HCT116 (cell line): Measurements from ENCODE around the gene SNRPB. TPM values are rescaled to one million over a fixed set of nuclear protein-coding genes. Genes with fewer than 3 reads are reported as not detected.

Experiments used
- ATAC-seq: fragments of 200-7000 bp; cut with Tn5 transposase; 2 replicates; pipeline ENCODE4 v1.9.1; 2020; ENCODE audit warnings: mild to moderate bottlenecking, moderate library complexity
- BruUV-seq: library from RNA; stranded (reverse); fragments of 400-500 nt; replicated peaks from 2 replicates; lab custom pipeline; 2021; lab: Mats Ljungman, UMichigan
- CTCF ChIA-PET: fragments of 300-600 bp; sonication (Branson Sonifier 250); formaldehyde crosslinking; loops from one replicate; lab custom pipeline; 2021; ENCODE audit warnings: antibody characterized with exemption; lab: Charles Lee
- POLR2A ChIA-PET: fragments of 300-600, 350-600 bp; sonication (Branson Sonifier 250); formaldehyde crosslinking; loops from one replicate; lab custom pipeline; 2021; ENCODE audit warnings: antibody characterized with exemption; lab: Charles Lee
- RAD21 ChIA-PET, 2 experiments: fragments of 300-600 bp; sonication (Branson Sonifier 250); formaldehyde crosslinking; loops; one replicate each; lab custom pipeline; 2023; ENCODE audit warnings: low total read pairs in 2 of 2; ENCODE audit not compliant: uncharacterized antibody in 2 of 2, unreplicated experiment in 2 of 2, low non-redundant PET in 1 of 2; lab: Charles Lee
- DNase-seq: peaks from one replicate; pipeline ENCODE4 v3.0.0-alpha.2; 2010; ENCODE audit warnings: low read depth, low spot score
- H2AFZ ChIP-seq: fragments of 200-600 bp; shearing (Covaris generic), sonication (generic); 2 replicates; pipeline ENCODE4 v1.6.1; 2017; ENCODE audit warnings: low read depth, mixed run types, mixed read lengths, antibody characterized with exemption, low read length; ENCODE audit not compliant: poor library complexity, severe bottlenecking
- H3K27ac ChIP-seq: 2 replicates; pipeline ENCODE4 v1.5.1; 2012; ENCODE audit warnings: low read depth, low read length
- H3K27me3 ChIP-seq: fragments of 200-600 bp; sonication (generic); 2 replicates; pipeline ENCODE4 v1.6.1; 2016; ENCODE audit warnings: mixed run types, low read length, mixed read lengths; ENCODE audit not compliant: insufficient read depth
- H3K36me3 ChIP-seq, 2 experiments: fragments of 200-500 bp in 1 of 2; fragments of 200-600 bp in 1 of 2; sonication (Bioruptor generic) in 1 of 2; sonication (generic) in 1 of 2; 2 replicates each; pipeline versions ENCODE4 v1.5.1 to v1.6.1; 2014 to 2016; ENCODE audit warnings: low read length in 2 of 2, inconsistent platforms in 1 of 2, mixed read lengths in 1 of 2, mixed run types in 1 of 2; ENCODE audit not compliant: insufficient read depth in 2 of 2, control insufficient read depth in 1 of 2
- H3K4me1 ChIP-seq, 2 experiments: fragments of 200-600 bp in 1 of 2; sonication (generic) in 1 of 2; 2 replicates each; pipeline versions ENCODE4 v1.5.1 to v1.6.1; 2012 to 2017; ENCODE audit warnings: low read length in 2 of 2, inconsistent platforms in 1 of 2, mild to moderate bottlenecking in 1 of 2, mixed read lengths in 1 of 2, mixed run types in 1 of 2, moderate library complexity in 1 of 2; ENCODE audit not compliant: insufficient read depth in 2 of 2, control insufficient read depth in 1 of 2
- H3K4me2 ChIP-seq: fragments of 200-600 bp; sonication (generic); 2 replicates; pipeline ENCODE4 v1.6.1; 2017; ENCODE audit warnings: mixed run types, low read length, mixed read lengths
- H3K4me3 ChIP-seq, 2 experiments: fragments of 200-600 bp in 1 of 2; sonication (generic) in 1 of 2; replicated peaks in 1 of 2; 2 replicates each; pipeline ENCODE4 v1.5.1; 2011 to 2016; ENCODE audit warnings: low read length in 2 of 2, control low read depth in 1 of 2, low read depth in 1 of 2, mild to moderate bottlenecking in 1 of 2, mixed read lengths in 1 of 2, mixed run types in 1 of 2
- H3K79me2 ChIP-seq: fragments of 200-600 bp; sonication (generic); 2 replicates; pipeline ENCODE4 v1.6.1; 2017; ENCODE audit warnings: mild to moderate bottlenecking, mixed run types, low read length, moderate library complexity, mixed read lengths; ENCODE audit not compliant: insufficient read depth
- H3K9ac ChIP-seq: fragments of 200-600 bp; sonication (generic); 2 replicates; pipeline ENCODE4 v1.6.1; 2016; ENCODE audit warnings: low read length, mixed read lengths
- H3K9me2 ChIP-seq: fragments of 200-600 bp; sonication (generic), shearing (Covaris generic); 2 replicates; pipeline ENCODE4 v1.6.1; 2017; ENCODE audit warnings: mixed run types, mild to moderate bottlenecking, moderate library complexity; ENCODE audit not compliant: insufficient read depth
- H3K9me3 ChIP-seq, 2 experiments: fragments of 200-500 bp in 1 of 2; fragments of 200-600 bp in 1 of 2; sonication (Bioruptor generic) in 1 of 2; sonication (generic) in 1 of 2; 2 replicates each; pipeline ENCODE4 v1.6.1; 2014 to 2017; ENCODE audit warnings: low read length in 2 of 2, mixed read lengths in 2 of 2, inconsistent platforms in 1 of 2, low read depth in 1 of 2, mild to moderate bottlenecking in 1 of 2, mixed run types in 1 of 2, moderate library complexity in 1 of 2; ENCODE audit not compliant: control insufficient read depth in 1 of 2, insufficient read depth in 1 of 2
- H4K20me1 ChIP-seq: fragments of 200-600 bp; sonication (generic), shearing (Covaris generic); 2 replicates; pipeline ENCODE4 v1.6.1; 2017; ENCODE audit warnings: mixed run types, mild to moderate bottlenecking, moderate library complexity; ENCODE audit not compliant: insufficient read depth
- CBX3 ChIP-seq: IDR thresholded peaks from 2 replicates; pipeline ENCODE4 v1.6.1; 2012; ENCODE audit warnings: low read depth
- CEBPB ChIP-seq: IDR thresholded peaks from 2 replicates; pipeline ENCODE4 v1.6.1; 2012; ENCODE audit warnings: low read depth
- CTCF ChIP-seq, 3 experiments: fragments of 200-600 bp in 1 of 3; sonication (generic) in 1 of 3; IDR thresholded peaks in 2 of 3; conservative IDR thresholded peaks in 1 of 3; 2 replicates each; pipeline ENCODE4 v1.5.1; 2012 to 2017; ENCODE audit warnings: low read depth in 2 of 3, low read length in 2 of 3, antibody characterized with exemption in 1 of 3, borderline replicate concordance in 1 of 3, control low read depth in 1 of 3, mild to moderate bottlenecking in 1 of 3, mixed read lengths in 1 of 3, mixed run types in 1 of 3, moderate library complexity in 1 of 3; ENCODE audit not compliant: insufficient read depth in 1 of 3
- EGR1 ChIP-seq: IDR thresholded peaks from 2 replicates; pipeline ENCODE4 v1.6.1; 2012; ENCODE audit warnings: low read depth
- EZH2 ChIP-seq: fragments of 200-600 bp; sonication (generic); IDR thresholded peaks from 2 replicates; pipeline ENCODE4 v1.6.1; 2017; ENCODE audit warnings: antibody characterized with exemption, mixed run types
- EZH2phosphoT487 ChIP-seq: fragments of 200-600 bp; IDR thresholded peaks from 2 replicates; pipeline ENCODE4 v1.6.1; 2018; ENCODE audit warnings: antibody characterized with exemption, borderline replicate concordance
- FOSL1 ChIP-seq: IDR thresholded peaks from 2 replicates; pipeline ENCODE4 v1.6.1; 2012; ENCODE audit warnings: low read depth
- JUND ChIP-seq: IDR thresholded peaks from 2 replicates; pipeline ENCODE4 v1.6.1; 2012
- RAD21 ChIP-seq: IDR thresholded peaks from 2 replicates; pipeline ENCODE4 v1.6.1; 2012; ENCODE audit warnings: low read depth, mild to moderate bottlenecking
- SIN3A ChIP-seq: IDR thresholded peaks from 2 replicates; pipeline ENCODE4 v1.6.1; 2012; ENCODE audit warnings: low read depth
- SP1 ChIP-seq: IDR thresholded peaks from 2 replicates; pipeline ENCODE4 v1.6.1; 2012; ENCODE audit warnings: low read depth
- SRF ChIP-seq: IDR thresholded peaks from 2 replicates; pipeline ENCODE4 v1.6.1; 2012; ENCODE audit warnings: low read depth
- TCF7L2 ChIP-seq: IDR thresholded peaks from 2 replicates; pipeline ENCODE4 v1.7.0; 2011; ENCODE audit warnings: borderline replicate concordance, inconsistent platforms; ENCODE audit not compliant: insufficient read depth, insufficient read length; ENCODE audit errors: extremely low read depth
- ZNF274 ChIP-seq: fragments of 200-500 bp; sonication (Bioruptor generic); IDR thresholded peaks from 2 replicates; pipeline ENCODE4 v1.6.1; 2014; ENCODE audit warnings: mild to moderate bottlenecking, low read depth, low read length, inconsistent platforms
- intact Hi-C: fragments of 100-400 bp; cut with micrococcal nuclease; formaldehyde crosslinking; loops from 2 replicates; pipeline ENCODE4 v1.10.0; 2022
- total RNA-seq: library from RNA; stranded (reverse); gene quantifications from one replicate; pipeline ENCODE4 v1.2.1, GENCODE V29; 2021; ENCODE audit not compliant: unreplicated experiment
- TF ChIP-seq, protein P1 (sequence below): IDR thresholded peaks from 2 replicates; pipeline ENCODE4 v1.6.1; 2012

Gene SNRPB
- total RNA-seq, 1 experiment from 2014 or later, result 469 TPM

DNA sequence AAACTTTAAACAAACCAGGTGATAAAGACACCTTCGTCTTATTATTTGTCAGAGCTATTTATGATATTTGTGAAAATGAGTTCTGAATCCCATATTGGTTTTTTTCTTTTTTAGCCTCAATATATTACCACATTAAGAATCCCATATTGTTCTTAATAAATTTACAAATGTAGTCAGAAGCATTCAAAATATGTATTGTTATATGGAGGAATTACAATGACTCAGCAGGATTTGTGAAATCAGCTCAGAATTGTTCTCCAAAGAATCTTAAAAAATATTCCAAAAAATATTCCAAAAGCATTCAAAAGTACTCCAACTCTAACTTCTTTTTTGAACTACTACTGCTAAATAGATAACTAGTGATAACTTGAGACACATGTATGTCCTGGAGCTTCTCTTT is 44.6 kb upstream of the SNRPB start:
- no peaks in the 10 kb centered on the region for H3K9me3 ChIP-seq
- no peaks in the 10 kb centered on the region for H3K36me3 ChIP-seq
- TF ChIP-seq CBX3 (no peak), EZH2phosphoT487 (no peak), EZH2 (no peak), FOSL1 (no peak), TCF7L2 (no peak), SP1 (no peak), SRF (no peak), EGR1 (no peak), CTCF (IDR thresholded peaks at IDR 0.05 in 2 of 3, conservative IDR thresholded peaks at IDR 0.05 in 1 of 3; ENCODE audit: borderline replicate concordance in 1 of 3, insufficient read depth in 1 of 3, low read depth in 2 of 3, low read length in 2 of 3) (no peak), SIN3A (no peak), ZNF274 (no peak), JUND (no peak), CEBPB (no peak), RAD21 (no peak)
- TF ChIP-seq, protein P1, sequence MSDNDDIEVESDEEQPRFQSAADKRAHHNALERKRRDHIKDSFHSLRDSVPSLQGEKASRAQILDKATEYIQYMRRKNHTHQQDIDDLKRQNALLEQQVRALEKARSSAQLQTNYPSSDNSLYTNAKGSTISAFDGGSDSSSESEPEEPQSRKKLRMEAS, result no peak
- POLR2A ChIA-PET, result interaction anchor here (1.6 kb wide), 1 partner anchor 9 kb away, joined by 7 read pairs; no protein-coding TSS in a partner anchor
- no peak overlapping the region for H3K4me3 ChIP-seq
- no peaks in the 10 kb centered on the region for H3K27me3 ChIP-seq
- CTCF ChIA-PET, result interaction anchor here (3.1 kb wide), 1 partner anchor 9 kb away, joined by 18 read pairs; no protein-coding TSS in a partner anchor
- H4K20me1 ChIP-seq, result no peaks in the 10 kb centered on the region
- no peak overlapping the region for H3K9ac ChIP-seq
- H3K27ac ChIP-seq, result no peak overlapping the region
- ATAC-seq (no peak), DNase-seq (no peak)
- intact Hi-C loops, result no loop called here
- no peak overlapping the region for H2AFZ ChIP-seq
- no peak overlapping the region for H3K4me2 ChIP-seq
- no peaks in the 10 kb centered on the region for H3K9me2 ChIP-seq
- no peaks in the 10 kb centered on the region for H3K79me2 ChIP-seq
- BruUV-seq, result no TSS peak
- no peaks in the 10 kb centered on the region for H3K4me1 ChIP-seq
- RAD21 ChIA-PET, result no interaction called here
